ENCODE data around the gene FRMD3.
"Not testable (repeated sequence)": the region's sequence is repeated elsewhere in the genome, so short reads cannot be mapped to it uniquely, and the experiment has no call there.

Gene FRMD3

GRCh38 chr9:83383034-83383433, 155.2 kb downstream of the FRMD3 start:
- H3K4me3 ChIP-seq (ENCODE audit: low read length), result no peak overlapping the region
- TF ChIP-seq CTCF (IDR thresholded peaks at IDR 0.05; ENCODE audit: insufficient read depth, low read depth, low read length, missing control alignments), result no peak
- no peak for DNase-seq (ENCODE audit: low read depth)

DNA sequence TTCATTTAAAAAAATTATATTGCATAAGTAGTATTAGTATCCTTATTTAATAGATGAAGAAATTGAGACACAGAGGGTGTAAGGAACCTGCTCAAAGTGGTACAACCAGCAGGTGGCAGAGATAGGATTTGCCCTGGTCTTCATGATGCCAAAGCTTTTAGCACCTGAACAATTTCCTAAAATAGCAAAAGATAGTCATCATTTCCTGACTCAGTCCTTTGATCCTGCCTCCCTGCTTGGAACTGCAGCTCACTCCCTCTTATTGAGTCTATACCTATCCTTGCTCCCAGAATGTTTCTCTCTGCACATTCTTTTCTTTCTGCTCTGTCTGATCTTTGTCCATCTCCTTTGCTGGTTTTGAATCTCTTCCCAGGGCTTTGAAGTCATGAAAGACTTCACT, 155.8 kb downstream of the FRMD3 start:
- no peak for TF ChIP-seq CTCF (IDR thresholded peaks at IDR 0.05; ENCODE audit: insufficient read depth, low read depth, low read length, missing control alignments)
- no peak for DNase-seq (ENCODE audit: low read depth)

GRCh38 chr9:83379045-83379444, 159.2 kb downstream of the FRMD3 start:
- DNase-seq (ENCODE audit: low read depth), result no peak
- no peak for TF ChIP-seq CTCF (IDR thresholded peaks at IDR 0.05; ENCODE audit: insufficient read depth, low read depth, low read length, missing control alignments)
- no peak overlapping the region for H3K4me3 ChIP-seq (ENCODE audit: low read length)

More for the DNA sequence above, 155.8 kb downstream of the FRMD3 start:
- no peak overlapping the region for H3K4me3 ChIP-seq (ENCODE audit: low read length)

- H3K4me3 ChIP-seq (ENCODE audit: low read length), result no peak overlapping the region
- no peak for DNase-seq (ENCODE audit: low read depth)
- no peak for TF ChIP-seq CTCF (IDR thresholded peaks at IDR 0.05; ENCODE audit: insufficient read depth, low read depth, low read length, missing control alignments)
Measured at GRCh38 chr9:83372957-83373356, 165.2 kb downstream of the FRMD3 start.

DNA sequence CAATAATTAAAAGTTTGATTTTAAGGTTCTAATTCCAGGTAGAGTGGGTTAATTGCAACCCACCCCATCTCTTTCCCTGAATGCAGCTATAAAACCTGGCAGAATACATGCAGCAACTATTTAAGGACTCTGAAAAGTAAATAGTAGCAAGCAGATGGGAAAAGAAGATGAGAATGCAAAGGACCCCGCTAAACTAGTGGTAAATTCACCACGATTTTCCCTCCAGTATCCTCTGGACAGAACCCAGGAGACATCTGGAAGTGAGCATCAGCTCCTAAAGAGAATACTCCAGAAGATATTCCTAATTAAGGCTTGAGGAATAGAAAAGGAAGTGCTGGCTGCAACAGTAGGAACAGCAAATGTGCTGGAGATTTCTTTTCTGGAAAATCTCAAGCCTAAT, 170.9 kb downstream of the FRMD3 start:
- TF ChIP-seq CTCF (IDR thresholded peaks at IDR 0.05; ENCODE audit: insufficient read depth, low read depth, low read length, missing control alignments), result no peak
- H3K4me3 ChIP-seq (ENCODE audit: low read length), result no peak overlapping the region
- no peak for DNase-seq (ENCODE audit: low read depth)

DNA sequence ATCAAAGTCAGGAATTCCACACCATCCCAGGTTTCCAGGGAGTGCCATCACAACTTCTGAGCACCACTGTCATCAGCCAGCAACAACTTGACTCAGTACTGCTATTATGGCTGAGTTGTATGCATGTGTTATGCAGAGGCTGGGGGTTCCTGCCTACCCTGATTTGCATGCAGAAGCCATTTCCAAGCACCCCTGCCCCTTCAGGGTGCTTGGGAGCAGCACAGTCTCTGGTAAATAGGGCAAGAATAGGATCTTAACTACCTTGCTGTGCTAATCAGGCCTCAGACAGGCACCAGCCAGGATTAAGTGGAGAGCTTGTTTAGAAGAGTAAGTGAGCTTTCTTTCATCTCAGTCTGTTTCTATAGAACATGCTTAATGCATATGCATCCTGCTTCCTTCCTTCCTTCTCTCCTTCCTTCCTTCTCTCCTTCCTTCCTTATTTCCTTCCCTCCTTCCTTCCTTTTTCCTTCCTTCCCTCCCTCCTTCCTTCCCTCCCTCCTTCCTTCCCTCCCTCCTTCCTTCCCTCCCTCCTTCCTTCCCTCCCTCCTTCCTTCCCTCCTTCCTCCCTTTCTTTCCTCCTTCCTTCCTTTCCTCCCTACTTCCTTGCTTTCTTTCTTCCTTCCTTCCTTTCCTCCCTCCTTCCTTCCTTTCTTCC, 175.7 kb downstream of the FRMD3 start:
- no peak for TF ChIP-seq CTCF (IDR thresholded peaks at IDR 0.05; ENCODE audit: insufficient read depth, low read depth, low read length, missing control alignments)
- no peak overlapping the region for H3K4me3 ChIP-seq (ENCODE audit: low read length)
- no peak for DNase-seq (ENCODE audit: low read depth)

DNA sequence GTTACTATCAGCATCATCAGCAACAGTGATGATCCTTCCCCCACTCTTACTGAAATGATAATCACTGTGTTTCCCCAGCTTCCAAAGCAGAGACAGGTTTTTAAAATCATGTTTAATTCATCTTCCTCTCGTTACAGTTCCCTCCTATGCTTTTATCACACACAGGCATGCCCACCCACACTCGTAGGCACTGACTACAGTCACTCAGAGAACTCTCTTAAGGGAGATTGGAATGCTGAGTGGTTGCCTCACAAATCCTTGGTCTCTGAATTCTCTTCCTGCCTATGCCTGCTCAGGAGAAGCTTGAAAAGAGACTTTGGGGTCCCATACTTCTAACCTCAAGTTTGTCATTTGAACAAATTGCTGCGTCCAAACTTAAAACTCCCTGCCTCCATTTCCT, 179.2 kb downstream of the FRMD3 start:
- no peak for DNase-seq (ENCODE audit: low read depth)
- TF ChIP-seq CTCF (IDR thresholded peaks at IDR 0.05; ENCODE audit: insufficient read depth, low read depth, low read length, missing control alignments), result no peak

GRCh38 chr9:83358493-83358892, 179.7 kb downstream of the FRMD3 start:
- H3K4me3 ChIP-seq (ENCODE audit: low read length), result not testable (repeated sequence)

More for the DNA sequence above, 179.2 kb downstream of the FRMD3 start:
- no peak overlapping the region for H3K4me3 ChIP-seq (ENCODE audit: low read length)

More at GRCh38 chr9:83358493-83358892, 179.7 kb downstream of the FRMD3 start:
- DNase-seq (ENCODE audit: low read depth), result not testable (repeated sequence)

Data from epithelial cell of esophagus (primary cell).